HAP-1 (cell line): ENCODE results near the gene CACNA2D1.

Experiments
- DNase-seq, 2 experiments: peaks; one replicate each; pipeline ENCODE4 v3.0.0-alpha.2; 2016 to 2020; ENCODE audit warnings: low spot score in 2 of 2
- H3K27me3 ChIP-seq: fragments of 250-450 bp; sonication (Bioruptor Pico); 2 replicates; pipeline ENCODE4 v1.5.1; 2020; ENCODE audit warnings: low read depth, mild to moderate bottlenecking, moderate library complexity
- H3K36me3 ChIP-seq: fragments of 250-450 bp; sonication (Bioruptor Pico); replicated peaks from 2 replicates; pipeline ENCODE4 v1.5.1; 2020; ENCODE audit warnings: mild to moderate bottlenecking
- H3K4me1 ChIP-seq: fragments of 250-450 bp; sonication (Bioruptor Pico); 2 replicates; pipeline ENCODE4 v1.5.1; 2020; ENCODE audit warnings: mild to moderate bottlenecking
- H3K4me3 ChIP-seq: fragments of 250-450 bp; sonication (Bioruptor Pico); 2 replicates; pipeline ENCODE4 v1.5.1; 2020; ENCODE audit warnings: mild to moderate bottlenecking, moderate library complexity
- H3K9me3 ChIP-seq: fragments of 250-450 bp; sonication (Bioruptor Pico); 2 replicates; pipeline ENCODE4 v1.5.1; 2020; ENCODE audit warnings: mild to moderate bottlenecking, moderate library complexity
- in situ Hi-C: fragments of 300-500 bp; cut with MboI; formaldehyde crosslinking; loops from 3 replicates; pipeline ENCODE4 v1.14.3; 2020; ENCODE audit warnings: low sequenced_read_pairs, inconsistent platforms, mixed read lengths

The CACNA2D1 gene

GRCh38 chr7:82373926-82374635 is 69.5 kb downstream of the CACNA2D1 start:
- Histone ChIP-seq H3K27me3 (no peaks in the 10 kb centered on the region), H3K36me3 (no peaks in the 10 kb centered on the region), H3K4me3 (no peak overlapping the region), H3K9me3 (no peaks in the 10 kb centered on the region), H3K4me1 (peaks cover 21% of the 10 kb centered on the region)
- in situ Hi-C loops: no loop called here
- DNase-seq: no peak

- Histone ChIP-seq H3K4me1 (peaks cover 31% of the 10 kb centered on the region), H3K4me3 (no peak overlapping the region), H3K36me3 (no peaks in the 10 kb centered on the region), H3K9me3 (no peaks in the 10 kb centered on the region), H3K27me3 (no peaks in the 10 kb centered on the region)
- in situ Hi-C loops: no loop called here
- peak in 1 of 2 experiments; percentile 52 for DNase-seq
Measured at GRCh38 chr7:82364671-82365070, 78.9 kb downstream of the CACNA2D1 start.

DNA sequence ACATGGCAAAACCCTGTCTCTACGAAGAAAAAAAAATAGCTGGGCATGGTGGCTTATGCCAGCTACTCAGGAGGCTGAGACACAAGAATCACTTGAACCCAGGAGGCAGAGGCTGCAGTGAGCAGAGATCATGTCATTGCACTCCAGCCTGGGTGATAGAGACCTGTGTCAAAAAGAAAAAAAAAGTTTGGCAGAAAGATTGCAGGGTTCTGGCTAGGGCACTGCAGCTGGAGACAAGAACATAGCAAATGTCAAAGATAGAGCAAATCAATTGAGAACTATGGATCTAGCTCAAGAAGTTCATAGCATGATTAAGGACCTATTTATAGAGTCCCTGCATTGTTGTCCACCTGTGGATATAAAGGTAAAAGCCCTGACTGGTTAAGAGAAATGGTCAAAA is 79.5 kb downstream of the CACNA2D1 start:
- Histone ChIP-seq H3K36me3 (no peaks in the 10 kb centered on the region), H3K27me3 (no peaks in the 10 kb centered on the region), H3K9me3 (no peaks in the 10 kb centered on the region), H3K4me1 (peaks cover 36% of the 10 kb centered on the region), H3K4me3 (no peak overlapping the region)
- in situ Hi-C loops: no loop called here
- DNase-seq: no peak

- H3K27me3 ChIP-seq: no peaks in the 10 kb centered on the region
- no peaks in the 10 kb centered on the region for H3K36me3 ChIP-seq
- in situ Hi-C loops: no loop called here
- no peak overlapping the region for H3K4me3 ChIP-seq
- DNase-seq: no peak
- H3K9me3 ChIP-seq: no peaks in the 10 kb centered on the region
- peaks cover 45% of the 10 kb centered on the region for H3K4me1 ChIP-seq
Measured at GRCh38 chr7:82362129-82362706, 81.4 kb downstream of the CACNA2D1 start.

DNA sequence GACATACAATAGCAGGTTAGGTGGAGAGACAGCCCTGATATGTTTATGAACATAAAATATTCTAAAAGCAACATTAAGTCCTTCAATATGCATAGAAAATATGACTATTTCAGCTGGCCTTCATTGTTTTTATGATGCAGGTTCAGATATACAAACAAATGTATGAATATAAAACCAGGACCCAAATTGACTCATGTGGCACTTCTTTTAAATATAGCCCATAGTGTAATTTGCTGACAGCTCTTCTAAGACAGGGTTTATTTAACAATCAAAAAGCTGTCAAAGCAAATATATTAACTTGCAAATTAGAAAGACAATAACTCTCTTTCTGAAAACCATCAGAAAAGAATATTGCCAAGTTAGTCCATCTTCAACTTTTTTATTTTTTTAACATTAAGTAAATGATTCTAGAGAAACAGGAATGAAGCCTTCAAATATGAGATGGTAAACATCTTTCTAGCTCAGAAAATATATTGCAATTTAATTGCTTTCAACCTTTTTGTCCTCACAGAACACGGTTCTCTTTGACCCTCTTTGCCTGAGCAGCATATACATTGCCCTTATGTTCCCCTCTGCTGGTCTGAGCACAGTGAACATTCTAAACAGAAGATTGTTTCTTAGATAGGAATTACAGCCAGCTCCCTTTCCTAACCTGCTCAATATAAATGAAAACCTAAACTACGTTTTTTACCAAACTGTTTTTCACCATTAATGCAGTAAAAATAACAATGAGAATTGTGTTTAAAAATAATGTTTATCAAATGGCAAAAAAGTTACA is 82.8 kb downstream of the CACNA2D1 start:
- DNase-seq: no peak
- in situ Hi-C loops: no loop called here

DNA sequence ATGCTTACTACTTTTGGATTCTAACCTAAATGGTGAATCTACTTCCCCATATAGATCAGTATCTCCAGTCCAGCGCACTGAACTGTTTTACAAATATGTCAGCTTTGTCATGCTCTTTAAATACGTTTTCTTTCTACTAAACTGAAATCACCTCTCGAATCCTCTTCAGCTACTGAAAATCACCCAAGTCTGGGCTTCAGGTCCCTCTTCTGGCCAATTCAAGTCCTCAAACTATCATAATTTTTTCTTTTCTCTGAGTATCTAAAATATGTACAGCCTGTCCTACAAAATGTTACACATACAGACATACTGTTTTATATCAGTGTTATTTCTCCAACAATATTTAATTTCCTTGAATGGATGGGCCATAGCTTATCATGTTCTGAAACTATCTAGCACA is 84.2 kb downstream of the CACNA2D1 start:
- Histone ChIP-seq H3K27me3 (no peaks in the 10 kb centered on the region), H3K4me1 (peaks cover 40% of the 10 kb centered on the region), H3K4me3 (no peak overlapping the region), H3K9me3 (no peaks in the 10 kb centered on the region), H3K36me3 (no peaks in the 10 kb centered on the region)
- in situ Hi-C loops: no loop called here
- DNase-seq: no peak

More for the DNA sequence above, 82.8 kb downstream of the CACNA2D1 start:
- H3K4me3 ChIP-seq: no peak overlapping the region
- no peaks in the 10 kb centered on the region for H3K9me3 ChIP-seq
- peaks cover 42% of the 10 kb centered on the region for H3K4me1 ChIP-seq
- no peaks in the 10 kb centered on the region for H3K27me3 ChIP-seq
- H3K36me3 ChIP-seq: no peaks in the 10 kb centered on the region

DNA sequence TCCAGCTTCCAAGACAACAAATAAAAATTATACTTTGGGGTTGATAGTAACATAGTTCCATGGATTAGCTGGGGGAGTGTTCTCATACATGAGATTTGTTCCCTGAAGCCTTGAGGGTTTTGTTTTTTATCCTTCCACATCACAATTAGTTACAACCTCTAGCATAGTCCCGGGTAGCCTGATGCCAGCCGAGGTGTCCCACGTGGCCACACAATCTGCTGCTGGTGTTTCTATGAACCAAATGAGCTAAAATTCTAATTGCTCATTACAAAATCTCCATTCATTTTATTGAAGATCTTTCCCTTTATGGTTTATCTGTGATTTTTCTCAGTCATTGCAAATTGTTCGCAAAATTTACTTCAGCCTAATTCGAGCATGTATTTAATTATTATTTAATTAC is 84.7 kb downstream of the CACNA2D1 start:
- H3K4me1 ChIP-seq: peaks cover 38% of the 10 kb centered on the region
- H3K27me3 ChIP-seq: no peaks in the 10 kb centered on the region
- no peak overlapping the region for H3K4me3 ChIP-seq
- in situ Hi-C loops: no loop called here
- H3K9me3 ChIP-seq: no peaks in the 10 kb centered on the region
- no peaks in the 10 kb centered on the region for H3K36me3 ChIP-seq
- no peak for DNase-seq

- H3K27me3 ChIP-seq: no peaks in the 10 kb centered on the region
Measured at GRCh38 chr7:82358009-82358578, 85.5 kb downstream of the CACNA2D1 start.

DNA sequence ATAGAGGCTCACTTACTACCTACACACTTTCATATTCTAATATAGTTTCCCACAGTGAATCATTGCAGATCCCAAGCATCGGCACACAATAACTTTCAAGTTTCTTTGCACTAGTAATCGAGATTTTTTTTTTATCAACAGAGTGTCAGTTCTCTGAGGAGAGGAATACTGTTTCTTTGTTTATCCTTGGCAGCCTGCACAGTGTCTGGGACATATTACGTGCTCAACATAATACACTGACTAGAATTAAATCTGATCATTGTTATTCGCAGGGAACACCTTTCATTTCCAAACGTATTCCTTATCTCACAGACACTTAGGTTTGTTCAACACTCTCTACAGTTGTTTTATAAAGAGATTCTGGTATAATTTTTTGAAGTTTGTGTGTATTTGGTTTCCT is 95.3 kb downstream of the CACNA2D1 start:
- Histone ChIP-seq H3K9me3 (no peaks in the 10 kb centered on the region), H3K4me1 (peaks cover 13% of the 10 kb centered on the region), H3K27me3 (no peaks in the 10 kb centered on the region), H3K36me3 (no peaks in the 10 kb centered on the region), H3K4me3 (no peak overlapping the region)
- in situ Hi-C loops: no loop called here
- peak in 1 of 2 experiments; percentile 56 for DNase-seq

More at GRCh38 chr7:82358009-82358578, 85.5 kb downstream of the CACNA2D1 start:
- Histone ChIP-seq H3K36me3 (no peaks in the 10 kb centered on the region), H3K9me3 (no peaks in the 10 kb centered on the region), H3K4me3 (no peak overlapping the region), H3K4me1 (peaks cover 38% of the 10 kb centered on the region)
- no peak for DNase-seq
- in situ Hi-C loops: no loop called here

GRCh38 chr7:82347808-82348207 is 95.8 kb downstream of the CACNA2D1 start:
- in situ Hi-C loops: no loop called here
- Histone ChIP-seq H3K36me3 (no peaks in the 10 kb centered on the region), H3K9me3 (no peaks in the 10 kb centered on the region), H3K27me3 (no peaks in the 10 kb centered on the region), H3K4me3 (no peak overlapping the region), H3K4me1 (peaks cover 13% of the 10 kb centered on the region)
- DNase-seq: no peak

GRCh38 chr7:82345886-82346285 is 97.7 kb downstream of the CACNA2D1 start:
- in situ Hi-C loops: no loop called here
- no peak for DNase-seq
- Histone ChIP-seq H3K36me3 (no peaks in the 10 kb centered on the region), H3K9me3 (no peaks in the 10 kb centered on the region), H3K4me1 (peaks cover 13% of the 10 kb centered on the region), H3K27me3 (no peaks in the 10 kb centered on the region), H3K4me3 (no peak overlapping the region)

DNA sequence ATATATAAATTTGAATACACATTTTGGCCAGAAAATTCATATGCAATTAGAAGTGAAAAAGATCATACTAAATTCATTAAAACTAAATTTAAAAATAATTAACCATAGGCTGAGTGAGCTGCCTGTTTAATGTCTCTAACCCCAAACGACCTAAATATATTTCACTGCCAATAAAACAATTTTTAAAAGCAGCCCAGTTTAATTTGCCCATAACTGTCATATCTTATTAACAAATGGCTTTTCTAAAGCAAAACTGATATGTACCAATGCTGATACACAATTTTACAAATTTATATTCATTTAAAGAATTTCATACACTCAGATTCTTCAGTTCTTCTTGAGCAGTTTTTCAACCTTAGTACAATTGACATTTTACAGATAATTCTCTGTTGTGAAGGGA is 99.9 kb downstream of the CACNA2D1 start:
- no peaks in the 10 kb centered on the region for H3K27me3 ChIP-seq
- H3K9me3 ChIP-seq: no peaks in the 10 kb centered on the region
- H3K4me3 ChIP-seq: no peak overlapping the region
- peaks cover 12% of the 10 kb centered on the region for H3K4me1 ChIP-seq
- no peaks in the 10 kb centered on the region for H3K36me3 ChIP-seq
- DNase-seq: no peak
- in situ Hi-C loops: no loop called here

DNA sequence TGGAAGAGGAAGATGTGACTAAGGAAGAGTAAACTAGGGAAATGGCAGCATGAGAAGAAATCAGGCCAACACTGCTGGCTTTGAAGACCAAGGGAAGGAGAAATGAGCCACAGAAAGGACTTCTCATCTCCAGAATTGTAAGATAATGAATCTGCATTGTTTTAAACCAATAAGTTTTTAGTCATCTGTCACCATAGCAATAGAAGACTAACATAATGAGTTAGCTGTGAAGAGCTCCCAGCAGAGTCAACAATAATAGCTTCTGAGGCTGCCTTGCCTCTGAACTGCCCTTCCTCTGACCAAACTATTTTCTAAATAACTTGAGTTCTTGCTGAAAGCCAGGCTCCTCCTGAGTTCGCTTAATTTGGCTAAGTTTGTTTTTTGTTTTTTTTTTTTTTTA is 103.6 kb downstream of the CACNA2D1 start:
- in situ Hi-C loops: no loop called here
- H3K36me3 ChIP-seq: no peaks in the 10 kb centered on the region
- no peaks in the 10 kb centered on the region for H3K4me1 ChIP-seq
- H3K4me3 ChIP-seq: no peak overlapping the region
- DNase-seq: no peak
- no peaks in the 10 kb centered on the region for H3K9me3 ChIP-seq
- H3K27me3 ChIP-seq: no peaks in the 10 kb centered on the region

- Histone ChIP-seq H3K9me3 (no peaks in the 10 kb centered on the region), H3K27me3 (no peaks in the 10 kb centered on the region), H3K36me3 (no peaks in the 10 kb centered on the region), H3K4me3 (no peak overlapping the region), H3K4me1 (peaks cover 9% of the 10 kb centered on the region)
- peak in 1 of 2 experiments; percentile 36 for DNase-seq
- in situ Hi-C loops: no loop called here
Measured at GRCh38 chr7:82335927-82336326, 107.7 kb downstream of the CACNA2D1 start.
